ENCODE measurements around the gene KRTAP21-2. TPM values are rescaled to one million over a fixed set of nuclear protein-coding genes. Genes with fewer than 3 reads are reported as not detected.
"Not testable (repeated sequence)": the region's sequence is repeated elsewhere in the genome, so short reads cannot be mapped to it uniquely, and the experiment has no call there.

The KRTAP21-2 gene
- total RNA-seq, 1 donor from 2014 or later, result not detected

- TF ChIP-seq CTCF (IDR thresholded peaks at IDR 0.05; ENCODE audit: unreplicated experiment), result no peak
- no peak for DNase-seq (ENCODE audit: low spot score in 2 of 2, unreplicated experiment in 2 of 2)
- no peak overlapping the region for H3K4me3 Mint-ChIP-seq
- no peaks in the 10 kb centered on the region for H3K27me3 Mint-ChIP-seq (ENCODE audit: low read depth)
- H3K36me3 Mint-ChIP-seq, result no peaks in the 10 kb centered on the region
- H3K27ac Mint-ChIP-seq, result no peak overlapping the region
- H3K9me3 Mint-ChIP-seq, result peaks cover 60% of the 10 kb centered on the region
- no peaks in the 10 kb centered on the region for H3K4me1 Mint-ChIP-seq
These were observed 11.2 kb upstream of the KRTAP21-2 start for GRCh38 chr21:30758306-30758705.

- H3K27ac Mint-ChIP-seq; H3K4me1 Mint-ChIP-seq; DNase-seq (ENCODE audit: low spot score in 2 of 2, unreplicated experiment in 2 of 2); H3K4me3 Mint-ChIP-seq; H3K36me3 Mint-ChIP-seq; H3K27me3 Mint-ChIP-seq (ENCODE audit: low read depth): not testable (repeated sequence)
- peaks cover 53% of the 10 kb centered on the region for H3K9me3 Mint-ChIP-seq
These were observed 8.3 kb upstream of the KRTAP21-2 start, which contains the start of gene KRTAP21-1 for GRCh38 chr21:30755328-30755727. Gene KRTAP21-1, minus strand, starts transcription at chr21:30755428. Its CDS starts 50 bp downstream, at chr21:30755378.

- no peak overlapping the region for H3K27ac Mint-ChIP-seq
- H3K4me1 Mint-ChIP-seq, result no peaks in the 10 kb centered on the region
- no peaks in the 10 kb centered on the region for H3K27me3 Mint-ChIP-seq (ENCODE audit: low read depth)
- no peak for TF ChIP-seq CTCF (IDR thresholded peaks at IDR 0.05; ENCODE audit: unreplicated experiment)
- DNase-seq (ENCODE audit: low spot score in 2 of 2, unreplicated experiment in 2 of 2), result no peak
- H3K9me3 Mint-ChIP-seq, result peaks cover 48% of the 10 kb centered on the region
- H3K4me3 Mint-ChIP-seq, result no peak overlapping the region
- H3K36me3 Mint-ChIP-seq, result no peaks in the 10 kb centered on the region
These were observed 6.6 kb downstream of the KRTAP21-2 start for GRCh38 chr21:30740462-30740861.

GRCh38 chr21:30733026-30733425, 14.0 kb downstream of the KRTAP21-2 start:
- peaks cover 25% of the 10 kb centered on the region for H3K9me3 Mint-ChIP-seq
- H3K4me3 Mint-ChIP-seq, result no peak overlapping the region
- H3K27ac Mint-ChIP-seq, result no peak overlapping the region
- no peaks in the 10 kb centered on the region for H3K4me1 Mint-ChIP-seq
- no peak for TF ChIP-seq CTCF (IDR thresholded peaks at IDR 0.05; ENCODE audit: unreplicated experiment)
- no peak for DNase-seq (ENCODE audit: low spot score in 2 of 2, unreplicated experiment in 2 of 2)
- no peaks in the 10 kb centered on the region for H3K27me3 Mint-ChIP-seq (ENCODE audit: low read depth)
- no peaks in the 10 kb centered on the region for H3K36me3 Mint-ChIP-seq

GRCh38 chr21:30726726-30727125, 20.3 kb downstream of the KRTAP21-2 start:
- Mint-ChIP-seq H3K27ac (no peak overlapping the region), H3K36me3 (no peaks in the 10 kb centered on the region), H3K9me3 (peaks cover 60% of the 10 kb centered on the region), H3K4me1 (no peaks in the 10 kb centered on the region), H3K4me3 (no peak overlapping the region), H3K27me3 (ENCODE audit: low read depth) (no peaks in the 10 kb centered on the region)
- DNase-seq (ENCODE audit: low spot score in 2 of 2, unreplicated experiment in 2 of 2), result no peak
- no peak for TF ChIP-seq CTCF (IDR thresholded peaks at IDR 0.05; ENCODE audit: unreplicated experiment)

GRCh38 chr21:30719401-30719800, 27.7 kb downstream of the KRTAP21-2 start:
- DNase-seq (ENCODE audit: low spot score in 2 of 2, unreplicated experiment in 2 of 2), result no peak
- Mint-ChIP-seq H3K27me3 (ENCODE audit: low read depth) (no peaks in the 10 kb centered on the region), H3K9me3 (peaks cover 38% of the 10 kb centered on the region), H3K4me3 (no peak overlapping the region), H3K36me3 (no peaks in the 10 kb centered on the region), H3K27ac (no peak overlapping the region), H3K4me1 (no peaks in the 10 kb centered on the region)
- TF ChIP-seq CTCF (IDR thresholded peaks at IDR 0.05; ENCODE audit: unreplicated experiment), result no peak

All from mesothelial cell of epicardium (in vitro differentiated cells).